AG04449 (cell line): ENCODE results near the gene TSPAN15.

Source experiments
- CTCF ChIA-PET: fragments of 350-600 bp; formaldehyde crosslinking; extraction: SDS; loops from one replicate; lab custom pipeline; 2021; ENCODE audit warnings: antibody characterized with exemption; lab: Yijun Ruan, JAX
- POLR2A ChIA-PET: fragments of 400-600, 350-600 bp; formaldehyde crosslinking; extraction: SDS; loops from one replicate; lab custom pipeline; 2020; ENCODE audit warnings: antibody characterized with exemption, inconsistent platforms; lab: Yijun Ruan, JAX
- DNase-seq: peaks from one replicate; pipeline ENCODE4 v3.0.0-alpha.2; 2010; ENCODE audit warnings: low read depth, low spot score
- H3K4me3 ChIP-seq: 2 replicates; pipeline ENCODE4 v1.5.1; 2011; ENCODE audit warnings: low read depth, mild to moderate bottlenecking, control low read depth, low read length
- CTCF ChIP-seq: IDR thresholded peaks from one replicate; pipeline ENCODE4 v1.5.1; 2011; ENCODE audit warnings: mild to moderate bottlenecking, moderate library complexity, low read length, control low read depth, inconsistent platforms; ENCODE audit not compliant: insufficient read depth; ENCODE audit errors: missing control alignments

The TSPAN15 gene

GRCh38 chr10:69467928-69468750 lies 16.9 kb downstream of the TSPAN15 start:
- CTCF ChIA-PET: interaction anchor here (1.0 to 2.1 kb wide), 4 partner anchors 11 to 169 kb away, joined by 3 to 8 read pairs (median 3); no protein-coding TSS in a partner anchor
- DNase-seq: no peak
- no peak for TF ChIP-seq CTCF
- no peak overlapping the region for H3K4me3 ChIP-seq
- POLR2A ChIA-PET: no interaction called here

- no peak for TF ChIP-seq CTCF
- ChIA-PET POLR2A (no interaction called here), CTCF (interaction anchor here (0.9 to 2.1 kb wide), 4 partner anchors 15 to 46 kb away, joined by 3 to 8 read pairs (median 3); no protein-coding TSS in a partner anchor)
- no peak for DNase-seq
- H3K4me3 ChIP-seq: no peak overlapping the region
These were observed 17.5 kb downstream of the TSPAN15 start for GRCh38 chr10:69468751-69469089.

- no peak for DNase-seq
- CTCF ChIA-PET: interaction anchor here (0.9 to 1.1 kb wide), 3 partner anchors 14 to 23 kb away, joined by 3 read pairs; no protein-coding TSS in a partner anchor
- no peak overlapping the region for H3K4me3 ChIP-seq
- POLR2A ChIA-PET: no interaction called here
- TF ChIP-seq CTCF: no peak
These were observed 18.7 kb downstream of the TSPAN15 start for GRCh38 chr10:69469976-69470375.

GRCh38 chr10:69470463-69471384 lies 19.5 kb downstream of the TSPAN15 start:
- ChIA-PET POLR2A (no interaction called here), CTCF (interaction anchor here (1.6 kb wide), 1 partner anchor 171 kb away, joined by 3 read pairs; no protein-coding TSS in a partner anchor)
- DNase-seq: no peak
- TF ChIP-seq CTCF: no peak
- H3K4me3 ChIP-seq: no peak overlapping the region

GRCh38 chr10:69472142-69472541 lies 20.9 kb downstream of the TSPAN15 start:
- ChIA-PET POLR2A (no interaction called here), CTCF (interaction anchor here (1.0 kb wide), 1 partner anchor 10 kb away, joined by 3 read pairs; no protein-coding TSS in a partner anchor)
- H3K4me3 ChIP-seq: no peak overlapping the region
- TF ChIP-seq CTCF: no peak
- DNase-seq: no peak

GRCh38 chr10:69472544-69472943 lies 21.3 kb downstream of the TSPAN15 start:
- H3K4me3 ChIP-seq: no peak overlapping the region
- POLR2A ChIA-PET: no interaction called here
- no peak for TF ChIP-seq CTCF
- no peak for DNase-seq
- CTCF ChIA-PET: no interaction called here
